ENCODE data around the gene ENTPD1. TPM values are rescaled to one million over a fixed set of nuclear protein-coding genes. Genes with fewer than 3 reads are reported as not detected.

The ENTPD1 gene
- polyA plus RNA-seq, 2 of the 4 experiments (the other 2 are of a cell fraction): 0.08 to 0.14 TPM

GRCh38 chr10:95819620-95820329 is 63.8 kb downstream of the ENTPD1 start:
- Histone ChIP-seq H3K4me1 (no peaks in the 10 kb centered on the region), H3K27ac (no peak overlapping the region), H3K4me3 (no peak overlapping the region), H3K4me2 (no peak overlapping the region), H3K9me3 (no peaks in the 10 kb centered on the region)
- no peak for FAIRE-seq
- no peak for DNase-seq (ENCODE audit: low read depth in 1 of 2, low spot score in 1 of 2)
- ChIA-PET CTCF (no interaction called here), POLR2A (no interaction called here)
- TF ChIP-seq MAFK (IDR thresholded peaks at IDR 0.05; ENCODE audit: partially characterized antibody) (no peak), ZFP36 (IDR thresholded peaks at IDR 0.05; ENCODE audit: borderline replicate concordance, partially characterized antibody) (no peak), TFCP2L1 (CRISPR knock-in tag; IDR thresholded peaks at IDR 0.05) (no peak), RFX5 (IDR thresholded peaks at IDR 0.05) (no peak), SMC3 (IDR thresholded peaks at IDR 0.05) (no peak), MYC (IDR thresholded peaks at IDR 0.05; ENCODE audit: borderline replicate concordance, low read length) (no peak), RNF2 (IDR thresholded peaks at IDR 0.05; ENCODE audit: borderline replicate concordance, low read depth) (no peak), E2F6 (IDR thresholded peaks at IDR 0.05; ENCODE audit: borderline replicate concordance, low read depth) (no peak), NR3C1 (IDR thresholded peaks at IDR 0.05) (no peak), RARB (CRISPR knock-in tag; IDR thresholded peaks at IDR 0.05) (no peak), FOSL2 (IDR thresholded peaks at IDR 0.05) (no peak), FOSL2 (CRISPR knock-in tag; IDR thresholded peaks at IDR 0.05) (no peak), HDAC2 (IDR thresholded peaks at IDR 0.05) (no peak), EHF (CRISPR knock-in tag; IDR thresholded peaks at IDR 0.05) (no peak), SREBF2 (IDR thresholded peaks at IDR 0.05) (no peak), EP300 (IDR thresholded peaks at IDR 0.05) (no peak), NPAS2 (CRISPR knock-in tag; IDR thresholded peaks at IDR 0.05; ENCODE audit: borderline replicate concordance) (no peak), HOXA7 (CRISPR knock-in tag; IDR thresholded peaks at IDR 0.05) (no peak), POLR2AphosphoS2 (conservative IDR thresholded peaks at IDR 0.05; ENCODE audit: low read length) (no peak), USF2 (IDR thresholded peaks at IDR 0.05) (no peak), ESRRA (IDR thresholded peaks at IDR 0.05; ENCODE audit: borderline replicate concordance, low read length) (no peak)
- ATAC-seq: no peak
- 13% methylated on average over 2 of the region's 2 CpGs for WGBS (ENCODE audit: missing lambda C conversion rate)

GRCh38 chr10:95820363-95820762 is 64.4 kb downstream of the ENTPD1 start:
- Histone ChIP-seq H3K9me3 (no peaks in the 10 kb centered on the region), H3K4me2 (no peak overlapping the region), H3K4me3 (no peak overlapping the region), H3K27ac (no peak overlapping the region), H3K4me1 (no peaks in the 10 kb centered on the region)
- CTCF ChIA-PET: no interaction called here
- no peak for DNase-seq (ENCODE audit: low read depth in 1 of 2, low spot score in 1 of 2)
- WGBS (ENCODE audit: missing lambda C conversion rate): 15% methylated on average over 3 of the region's 3 CpGs
- ATAC-seq: no peak
- FAIRE-seq: no peak
- POLR2A ChIA-PET: no interaction called here
- TF ChIP-seq JUNB (IDR thresholded peaks at IDR 0.05): no peak
- no peak for TF ChIP-seq TP53 (CRISPR knock-in tag; IDR thresholded peaks at IDR 0.05)
- no peak for TF ChIP-seq KDM1A (IDR thresholded peaks at IDR 0.05; ENCODE audit: low read depth)
- TF ChIP-seq HOXB5 (CRISPR knock-in tag; IDR thresholded peaks at IDR 0.05): no peak
- TF ChIP-seq MAZ (IDR thresholded peaks at IDR 0.05; ENCODE audit: borderline replicate concordance, low read depth, low read length): no peak
- TF ChIP-seq E2F6 (IDR thresholded peaks at IDR 0.05; ENCODE audit: borderline replicate concordance, low read depth): no peak
- TF ChIP-seq MYC (IDR thresholded peaks at IDR 0.05; ENCODE audit: borderline replicate concordance, low read length): no peak
- no peak for TF ChIP-seq ZSCAN20 (CRISPR knock-in tag; IDR thresholded peaks at IDR 0.05)
- no peak for TF ChIP-seq PHF8 (IDR thresholded peaks at IDR 0.05; ENCODE audit: borderline replicate concordance, low read depth)
- TF ChIP-seq POLR2AphosphoS2 (conservative IDR thresholded peaks at IDR 0.05; ENCODE audit: low read length): no peak
- TF ChIP-seq ESRRA (IDR thresholded peaks at IDR 0.05; ENCODE audit: borderline replicate concordance, low read length): no peak
- no peak for TF ChIP-seq RARB (CRISPR knock-in tag; IDR thresholded peaks at IDR 0.05)
- no peak for TF ChIP-seq REST (IDR thresholded peaks at IDR 0.05)
- no peak for TF ChIP-seq CBX2 (IDR thresholded peaks at IDR 0.05; ENCODE audit: borderline replicate concordance, low read depth)
- TF ChIP-seq EP300 (IDR thresholded peaks at IDR 0.05): no peak
- no peak for TF ChIP-seq ATOH8 (CRISPR knock-in tag; IDR thresholded peaks at IDR 0.05; ENCODE audit: low read depth)
